ENCODE measurements around the gene FAM184A. TPM values are rescaled to one million over a fixed set of nuclear protein-coding genes. Genes with fewer than 3 reads are reported as not detected.

Gene FAM184A
- total RNA-seq, 2 donors from 2014 or later = 2.1 to 3.5 TPM

GRCh38 chr6:118939683-118940082 is 138.8 kb downstream of the FAM184A start:
- Mint-ChIP-seq H3K4me3 (no peak overlapping the region), H3K27me3 (no peaks in the 10 kb centered on the region), H3K4me1 (peaks cover 5% of the 10 kb centered on the region), H3K27ac (no peak overlapping the region), H3K36me3 (ENCODE audit: low read depth) (peaks cover 3% of the 10 kb centered on the region)
- H3K9me3 ChIP-seq (ENCODE audit: control insufficient read depth, low read length, poor library complexity, severe bottlenecking) = peaks cover 2% of the 10 kb centered on the region
- no peak for ATAC-seq
- no peak for DNase-seq

DNA sequence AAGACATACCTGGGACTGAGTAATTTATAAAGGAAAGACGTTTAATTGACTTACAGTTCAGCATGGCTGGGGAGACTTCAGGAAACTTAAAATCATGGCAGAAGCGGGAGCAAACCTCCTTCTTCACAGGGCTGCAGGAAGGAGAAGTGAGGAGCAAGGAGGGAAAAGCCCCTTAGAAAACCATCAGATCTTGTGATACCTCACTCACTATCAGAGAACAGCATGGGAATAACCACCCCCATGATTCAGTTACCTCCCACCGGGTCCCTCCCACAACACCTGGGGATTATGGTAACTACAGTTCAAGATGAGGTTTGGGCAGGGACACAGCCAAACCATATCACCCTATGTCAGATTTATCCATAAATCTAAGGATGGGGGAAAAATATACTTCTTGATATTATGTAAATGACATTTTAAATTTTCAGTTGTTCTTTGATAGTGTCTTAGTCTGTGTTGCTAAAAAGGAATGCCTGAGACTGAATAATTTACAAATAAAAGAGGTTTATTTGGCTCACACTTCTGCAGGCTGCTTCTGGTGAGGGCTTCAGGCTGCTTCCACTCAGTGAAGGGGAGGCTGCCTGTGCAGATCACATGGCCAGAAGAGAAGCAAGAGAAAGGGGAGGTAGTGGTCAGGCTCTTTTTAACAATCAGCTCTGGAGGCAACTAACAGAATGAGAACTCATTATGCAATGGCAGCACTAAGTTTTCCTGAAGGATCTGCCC is 142.3 kb downstream of the FAM184A start:
- Mint-ChIP-seq H3K4me3 (no peak overlapping the region), H3K4me1 (peaks cover 19% of the 10 kb centered on the region), H3K27ac (peak overlapping the region; percentile 85), H3K36me3 (ENCODE audit: low read depth) (peaks cover 2% of the 10 kb centered on the region), H3K27me3 (no peaks in the 10 kb centered on the region)
- ATAC-seq = no peak
- H3K9me3 ChIP-seq (ENCODE audit: control insufficient read depth, low read length, poor library complexity, severe bottlenecking) = no peaks in the 10 kb centered on the region
- DNase-seq = no peak

- H3K4me1 Mint-ChIP-seq = peaks cover 21% of the 10 kb centered on the region
- H3K4me3 Mint-ChIP-seq = peak overlapping the region; percentile 93
- H3K36me3 Mint-ChIP-seq (ENCODE audit: low read depth) = peaks cover 2% of the 10 kb centered on the region
- H3K27me3 Mint-ChIP-seq = no peaks in the 10 kb centered on the region
- ATAC-seq (no peak), DNase-seq (no peak)
- H3K27ac Mint-ChIP-seq = peak overlapping the region; percentile 85
- H3K9me3 ChIP-seq (ENCODE audit: control insufficient read depth, low read length, poor library complexity, severe bottlenecking) = no peaks in the 10 kb centered on the region
These were observed 143.2 kb downstream of the FAM184A start for GRCh38 chr6:118935331-118935668.

DNA sequence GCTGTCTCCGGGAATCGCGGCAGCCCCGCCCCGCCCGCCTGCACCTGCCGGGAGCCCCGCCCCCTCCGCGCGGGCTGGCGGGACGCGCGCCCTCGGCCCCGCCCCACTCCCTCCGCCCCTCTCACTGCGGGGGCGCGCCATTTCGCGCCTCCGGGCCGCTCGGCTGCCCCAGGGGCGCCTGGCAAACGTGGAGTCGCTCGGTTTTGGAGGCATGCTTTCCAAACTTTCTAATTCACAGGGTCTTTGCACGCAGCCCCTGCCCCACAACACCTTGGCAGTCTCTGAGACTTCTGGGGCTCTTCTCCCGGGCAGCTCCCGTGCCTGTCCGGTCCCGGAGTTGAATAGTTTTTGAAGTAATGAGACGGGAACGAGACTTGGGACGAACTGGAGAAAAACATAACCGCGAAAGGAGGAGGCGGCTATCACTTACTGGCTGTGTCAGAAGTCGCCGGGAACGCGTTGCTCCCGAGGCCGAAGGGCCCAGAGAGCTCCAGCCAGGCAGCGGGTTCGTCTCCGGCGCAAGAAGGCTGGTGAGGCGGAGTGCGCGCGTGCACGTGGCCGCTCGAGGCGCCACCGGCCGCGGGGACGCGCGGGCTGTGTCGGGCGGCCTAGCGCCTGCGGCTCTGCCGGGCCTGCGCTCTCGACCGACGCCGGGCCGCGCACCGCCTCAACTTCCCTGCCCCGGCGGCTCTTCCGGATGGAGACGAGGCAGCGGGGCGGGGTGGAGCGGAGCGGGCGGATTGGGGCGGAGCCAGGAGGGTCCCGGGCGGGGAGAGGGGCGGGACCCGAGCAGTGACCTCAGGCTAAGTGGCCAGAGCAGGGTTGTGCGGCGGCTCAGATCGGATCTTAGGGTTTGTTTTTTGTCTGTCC is 143.8 kb downstream of the FAM184A start, which contains the start of gene MCM9:
Gene MCM9, minus strand, starts transcription at position 699 of the 870 bp plus-strand sequence. CDS start 3,436 bp downstream, outside the sequence.
- Mint-ChIP-seq H3K36me3 (ENCODE audit: low read depth) (peaks cover 2% of the 10 kb centered on the region), H3K27me3 (no peaks in the 10 kb centered on the region), H3K4me3 (peak within 1 kb of the TSS; percentile 93), H3K4me1 (peaks cover 21% of the 10 kb centered on the region), H3K27ac (peak within 1 kb of the TSS; percentile 85)
- ATAC-seq (peak; percentile 91), DNase-seq (peak; percentile 83 to 92 (median 89))
- H3K9me3 ChIP-seq (ENCODE audit: control insufficient read depth, low read length, poor library complexity, severe bottlenecking) = no peaks in the 10 kb centered on the region

- ATAC-seq = no peak
- H3K27ac Mint-ChIP-seq = peak overlapping the region; percentile 85
These were observed 144.5 kb downstream of the FAM184A start for GRCh38 chr6:118933855-118934460.

GRCh38 chr6:118932421-118932820 is 146.0 kb downstream of the FAM184A start:
- Mint-ChIP-seq H3K27me3 (no peaks in the 10 kb centered on the region), H3K4me3 (no peak overlapping the region), H3K36me3 (ENCODE audit: low read depth) (peaks cover 2% of the 10 kb centered on the region), H3K27ac (no peak overlapping the region), H3K4me1 (peaks cover 24% of the 10 kb centered on the region)
- DNase-seq (no peak), ATAC-seq (no peak)
- no peaks in the 10 kb centered on the region for H3K9me3 ChIP-seq (ENCODE audit: control insufficient read depth, low read length, poor library complexity, severe bottlenecking)

More at GRCh38 chr6:118933855-118934460, 144.5 kb downstream of the FAM184A start:
- Mint-ChIP-seq H3K27me3 (no peaks in the 10 kb centered on the region), H3K36me3 (ENCODE audit: low read depth) (peaks cover 2% of the 10 kb centered on the region), H3K4me1 (peaks cover 21% of the 10 kb centered on the region), H3K4me3 (peak overlapping the region; percentile 93)
- H3K9me3 ChIP-seq (ENCODE audit: control insufficient read depth, low read length, poor library complexity, severe bottlenecking) = no peaks in the 10 kb centered on the region
- DNase-seq = no peak

- no peaks in the 10 kb centered on the region for H3K27me3 Mint-ChIP-seq
- no peak overlapping the region for H3K27ac Mint-ChIP-seq
- no peak overlapping the region for H3K4me3 Mint-ChIP-seq
- ATAC-seq = no peak
- no peaks in the 10 kb centered on the region for H3K9me3 ChIP-seq (ENCODE audit: control insufficient read depth, low read length, poor library complexity, severe bottlenecking)
- H3K36me3 Mint-ChIP-seq (ENCODE audit: low read depth) = peaks cover 2% of the 10 kb centered on the region
- H3K4me1 Mint-ChIP-seq = peaks cover 24% of the 10 kb centered on the region
- DNase-seq = no peak
These were observed 147.0 kb downstream of the FAM184A start for GRCh38 chr6:118931436-118931835.

DNA sequence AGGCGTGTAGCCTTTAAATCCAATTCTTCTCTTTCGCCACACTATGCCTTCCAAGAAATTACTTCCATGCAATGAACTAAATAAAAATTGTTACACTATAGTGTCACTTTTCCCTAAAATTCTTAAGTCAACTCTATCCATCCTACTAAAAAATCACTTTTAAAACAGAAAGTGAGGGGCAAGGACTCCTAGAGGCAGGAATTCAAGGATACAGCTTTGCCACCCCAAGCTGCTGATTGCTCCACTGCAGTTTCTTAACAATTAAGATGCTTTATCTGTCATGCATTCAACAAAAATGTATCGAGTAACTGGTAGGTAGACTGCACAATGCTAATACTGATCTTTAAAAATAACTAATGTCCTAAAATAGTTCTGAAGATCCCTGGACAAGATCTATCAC is 147.8 kb downstream of the FAM184A start:
- H3K9me3 ChIP-seq (ENCODE audit: control insufficient read depth, low read length, poor library complexity, severe bottlenecking) = no peaks in the 10 kb centered on the region
- H3K36me3 Mint-ChIP-seq (ENCODE audit: low read depth) = peaks cover 2% of the 10 kb centered on the region
- H3K4me3 Mint-ChIP-seq = no peak overlapping the region
- peaks cover 24% of the 10 kb centered on the region for H3K4me1 Mint-ChIP-seq
- DNase-seq (no peak), ATAC-seq (no peak)
- H3K27me3 Mint-ChIP-seq = no peaks in the 10 kb centered on the region
- H3K27ac Mint-ChIP-seq = no peak overlapping the region

GRCh38 chr6:118923035-118923434 is 155.4 kb downstream of the FAM184A start:
- no peak for ATAC-seq
- H3K27me3 Mint-ChIP-seq = no peaks in the 10 kb centered on the region
- peaks cover 2% of the 10 kb centered on the region for H3K36me3 Mint-ChIP-seq (ENCODE audit: low read depth)
- H3K4me1 Mint-ChIP-seq = peaks cover 8% of the 10 kb centered on the region
- no peak overlapping the region for H3K4me3 Mint-ChIP-seq
- H3K27ac Mint-ChIP-seq = no peak overlapping the region
- H3K9me3 ChIP-seq (ENCODE audit: control insufficient read depth, low read length, poor library complexity, severe bottlenecking) = no peaks in the 10 kb centered on the region
- no peak for DNase-seq

GRCh38 chr6:118921084-118921483 is 157.4 kb downstream of the FAM184A start:
- peak overlapping the region; percentile 19 for H3K27ac Mint-ChIP-seq
- H3K9me3 ChIP-seq (ENCODE audit: control insufficient read depth, low read length, poor library complexity, severe bottlenecking) = no peaks in the 10 kb centered on the region
- DNase-seq (no peak), ATAC-seq (no peak)
- peaks cover 5% of the 10 kb centered on the region for H3K4me1 Mint-ChIP-seq
- no peak overlapping the region for H3K4me3 Mint-ChIP-seq
- no peaks in the 10 kb centered on the region for H3K27me3 Mint-ChIP-seq
- peaks cover 2% of the 10 kb centered on the region for H3K36me3 Mint-ChIP-seq (ENCODE audit: low read depth)

DNA sequence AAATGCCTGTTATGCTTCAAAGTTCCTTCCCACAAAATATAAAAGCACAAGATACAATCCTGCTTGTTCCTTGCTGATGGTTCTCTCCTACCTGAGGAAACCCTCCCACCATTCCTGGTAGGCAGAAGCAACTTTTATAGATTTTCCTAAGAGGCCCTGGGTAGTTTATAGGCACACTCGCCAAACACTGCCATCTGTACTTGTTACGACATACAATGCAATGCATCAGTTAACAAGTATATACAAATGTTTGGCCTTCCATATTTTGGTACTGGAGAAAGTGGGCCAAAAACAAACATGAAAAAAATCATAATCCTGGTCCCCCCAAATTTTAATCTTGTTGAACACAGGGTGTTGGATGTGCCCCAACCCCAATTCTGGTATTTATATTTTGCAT is 160.1 kb downstream of the FAM184A start:
- ATAC-seq (no peak), DNase-seq (no peak)
- H3K9me3 ChIP-seq (ENCODE audit: control insufficient read depth, low read length, poor library complexity, severe bottlenecking) = no peaks in the 10 kb centered on the region
- Mint-ChIP-seq H3K36me3 (ENCODE audit: low read depth) (peaks cover 5% of the 10 kb centered on the region), H3K4me1 (peaks cover 3% of the 10 kb centered on the region), H3K27ac (no peak overlapping the region), H3K27me3 (no peaks in the 10 kb centered on the region), H3K4me3 (no peak overlapping the region)

GRCh38 chr6:118917546-118918328 is 160.7 kb downstream of the FAM184A start:
- no peak for ATAC-seq
- no peak for DNase-seq
- no peak overlapping the region for H3K4me3 Mint-ChIP-seq
- peaks cover 5% of the 10 kb centered on the region for H3K4me1 Mint-ChIP-seq
- no peak overlapping the region for H3K27ac Mint-ChIP-seq
- H3K36me3 Mint-ChIP-seq (ENCODE audit: low read depth) = peaks cover 5% of the 10 kb centered on the region
- no peaks in the 10 kb centered on the region for H3K9me3 ChIP-seq (ENCODE audit: control insufficient read depth, low read length, poor library complexity, severe bottlenecking)
- no peaks in the 10 kb centered on the region for H3K27me3 Mint-ChIP-seq
